HG03469 (cell line): ENCODE results near the gene EDIL3.

ENCODE experiments used
- ATAC-seq: cut with Tn5 transposase; IDR thresholded peaks from one replicate; pipeline ENCODE4 v1.9.1; 2021; ENCODE audit warnings: mild to moderate bottlenecking, moderate library complexity, moderate number of reproducible peaks; ENCODE audit not compliant: unreplicated experiment

Gene EDIL3

DNA sequence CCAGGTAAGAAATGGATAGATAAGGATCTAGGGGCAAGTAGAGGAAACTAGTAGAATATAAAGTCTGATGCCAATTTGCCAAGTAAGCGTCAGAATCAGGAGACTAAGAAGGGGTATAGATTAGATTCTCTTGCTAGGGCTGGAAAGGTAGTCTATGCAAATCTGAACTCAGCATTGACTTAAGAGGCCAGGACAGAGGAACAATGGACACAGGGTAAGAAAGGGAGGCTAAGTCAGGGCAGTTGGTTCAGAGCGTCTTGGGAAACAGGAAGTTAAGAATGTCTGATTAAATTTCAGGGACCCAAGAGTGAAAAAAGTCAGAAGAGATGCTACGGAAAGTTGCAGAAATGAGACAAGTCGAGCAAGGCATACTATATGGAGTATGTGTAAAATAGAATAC, 400.8 kb downstream of the EDIL3 start:
- no peak for ATAC-seq

DNA sequence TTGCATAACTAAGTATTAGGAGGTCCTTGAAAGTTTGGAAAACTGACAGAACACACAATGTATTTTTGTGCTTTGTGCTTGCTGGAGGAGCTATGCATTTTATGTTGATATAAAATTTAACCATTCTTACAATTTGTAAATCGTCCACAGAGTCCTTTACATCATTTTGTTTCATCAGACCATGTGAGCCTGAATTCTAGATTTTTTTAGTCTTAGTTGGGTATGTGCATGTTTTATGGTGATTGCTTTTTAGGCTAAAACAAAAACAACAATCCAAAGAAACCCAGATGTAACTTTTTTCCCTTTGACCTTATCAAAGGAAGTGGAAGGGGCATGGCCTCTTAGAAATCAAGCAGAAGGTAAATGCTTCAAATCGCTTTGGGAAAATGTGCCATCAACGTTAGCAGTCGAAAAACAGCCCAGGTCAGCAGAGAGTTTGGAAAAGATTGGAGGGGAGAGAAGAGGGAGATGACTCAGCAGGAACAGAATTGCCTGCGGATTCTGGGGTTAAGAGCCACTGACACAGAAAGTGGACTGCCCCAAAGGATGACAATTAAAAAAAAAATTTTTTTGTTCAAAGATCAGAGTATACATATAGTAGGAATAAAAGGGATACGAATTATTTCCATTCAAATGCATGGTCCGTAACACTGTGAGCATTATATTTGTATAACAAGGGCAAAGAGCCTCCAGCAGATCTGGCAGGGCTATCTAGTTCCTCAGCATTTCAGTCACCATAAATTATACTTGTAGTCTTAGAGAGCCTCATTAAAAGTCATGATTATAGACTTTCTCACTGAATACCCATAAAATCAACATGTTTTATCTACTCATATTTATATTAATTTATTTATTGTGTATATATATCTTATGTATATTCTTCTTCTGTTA, 410.5 kb downstream of the EDIL3 start:
- ATAC-seq: no peak

DNA sequence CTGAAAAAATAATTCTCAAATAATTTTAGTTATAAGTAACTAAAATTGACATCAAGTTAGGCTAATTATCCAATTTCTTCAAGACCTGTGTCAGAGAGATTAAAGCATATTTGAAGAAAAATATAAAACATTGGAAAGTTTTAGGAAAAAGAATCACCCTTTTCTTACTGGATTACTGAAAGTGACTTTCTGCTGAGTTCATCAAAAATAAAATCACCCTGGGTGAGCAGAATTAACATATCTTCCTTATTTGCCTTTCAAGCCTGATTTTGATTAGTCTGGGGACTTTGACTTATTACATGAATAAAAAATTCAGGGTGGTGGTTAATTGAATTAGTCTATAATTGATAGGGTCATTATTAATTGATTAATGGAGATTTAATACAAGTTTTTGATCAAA, 411.8 kb downstream of the EDIL3 start:
- ATAC-seq: no peak

DNA sequence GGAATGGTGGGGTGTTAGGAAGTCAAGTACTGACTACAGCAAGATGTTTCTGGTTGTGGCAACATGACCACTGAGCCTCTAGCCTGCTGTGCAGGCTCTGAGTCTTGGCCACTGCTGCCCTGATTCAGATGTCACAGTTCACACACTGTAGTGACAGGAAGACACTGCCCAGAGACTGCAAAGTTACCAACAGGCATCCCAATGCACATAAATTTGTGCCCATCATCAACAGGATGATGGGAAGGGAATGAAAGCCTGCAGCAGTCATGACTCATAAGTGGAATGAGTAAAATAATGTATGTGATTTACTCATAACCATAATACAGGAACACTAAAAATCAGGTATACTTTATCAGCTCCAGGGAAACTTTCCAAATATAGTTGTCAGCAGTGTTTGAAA, 412.4 kb downstream of the EDIL3 start:
- no peak for ATAC-seq

DNA sequence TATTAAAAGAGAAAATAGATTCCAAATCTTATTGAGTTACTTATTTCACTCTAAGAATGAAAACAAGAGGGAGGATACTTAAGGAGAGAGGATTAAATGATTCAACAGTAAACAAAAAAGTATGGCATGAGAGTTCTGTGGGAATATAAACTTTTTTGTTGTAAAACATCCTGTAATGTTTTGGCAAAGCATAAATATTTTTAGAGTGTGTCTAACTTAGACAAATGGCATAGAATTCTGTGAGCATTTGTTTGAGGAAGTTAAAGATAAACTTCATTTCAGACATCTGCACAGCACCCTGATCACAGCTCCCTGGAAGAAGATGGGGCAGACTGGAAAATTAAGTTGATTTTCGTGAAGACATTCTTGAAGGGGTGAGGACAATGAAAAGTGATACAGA, 417.3 kb downstream of the EDIL3 start:
- ATAC-seq: no peak

DNA sequence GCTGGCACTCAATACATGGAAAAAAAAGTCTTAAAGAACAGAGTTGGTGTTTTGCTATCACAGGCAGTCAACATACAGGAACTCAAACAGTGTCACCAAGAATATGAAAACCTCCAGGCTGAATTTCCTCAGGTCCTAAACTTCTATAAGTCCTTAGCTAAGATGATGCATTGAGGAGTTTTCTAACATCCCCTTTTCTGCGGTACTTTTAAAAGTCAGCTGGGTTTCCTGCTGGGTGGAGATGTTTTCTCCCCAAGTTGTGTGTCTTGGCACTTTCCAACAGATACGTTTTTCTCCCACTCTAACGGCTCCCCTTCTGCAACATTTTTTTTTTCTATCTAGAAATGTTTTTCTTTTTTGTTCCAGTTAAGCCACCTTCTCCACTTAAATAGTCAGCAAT, 419.2 kb downstream of the EDIL3 start:
- no peak for ATAC-seq

DNA sequence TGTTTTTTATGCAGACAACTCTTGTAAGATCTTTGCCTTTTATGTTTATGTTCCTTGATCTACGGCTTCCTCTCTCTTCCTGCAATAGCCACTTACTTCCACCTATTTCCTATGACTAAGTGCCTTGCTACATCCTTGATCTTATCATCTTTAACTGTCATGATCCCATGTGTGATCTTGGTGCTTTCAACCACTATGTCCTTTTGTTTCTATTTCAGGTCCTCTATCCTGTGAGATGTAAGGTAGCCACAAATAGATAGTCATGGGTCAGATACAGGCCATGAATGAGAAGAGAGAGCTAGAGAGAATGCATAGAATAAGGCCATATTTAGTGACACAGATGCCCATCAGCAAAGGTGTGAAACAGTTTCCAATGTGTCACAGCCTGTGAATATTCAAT, 420.4 kb downstream of the EDIL3 start:
- no peak for ATAC-seq

DNA sequence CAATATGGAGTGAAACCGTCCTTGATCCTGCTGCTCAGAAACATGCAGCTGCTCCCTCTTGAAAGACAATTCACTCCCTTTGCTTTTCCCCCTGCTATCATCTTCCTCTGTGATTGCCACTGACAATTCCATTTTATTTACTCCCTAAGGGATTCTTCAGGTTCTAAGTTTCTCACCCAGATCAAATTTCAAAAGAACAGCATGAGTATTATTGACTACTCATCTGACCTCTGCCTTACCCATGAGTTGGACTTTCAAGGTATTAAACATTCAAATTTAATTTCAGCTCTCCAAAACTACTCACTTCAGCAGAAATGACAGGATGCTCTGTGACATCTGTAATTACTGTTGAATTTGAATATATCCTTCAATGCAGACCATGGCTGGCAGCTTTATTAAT, 427.5 kb downstream of the EDIL3 start:
- ATAC-seq: no peak

DNA sequence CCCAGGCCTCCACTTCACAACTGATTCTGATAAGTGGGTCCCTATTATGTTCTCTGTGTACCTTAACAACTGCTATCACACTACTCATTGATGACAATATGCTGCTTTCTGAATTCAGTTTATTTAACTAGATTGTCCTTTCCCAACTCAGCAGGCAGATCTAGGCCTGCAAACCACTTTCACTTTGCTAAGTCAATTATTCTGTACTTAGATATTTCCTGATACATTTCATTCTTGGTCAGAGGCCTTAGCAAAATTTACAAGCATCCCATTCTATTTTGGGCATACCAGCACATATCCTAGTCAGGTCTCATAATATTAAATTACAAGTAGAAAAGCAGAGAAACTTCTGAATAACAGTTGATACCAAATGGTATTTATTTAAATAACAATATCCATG, 428.3 kb downstream of the EDIL3 start:
- no peak for ATAC-seq

DNA sequence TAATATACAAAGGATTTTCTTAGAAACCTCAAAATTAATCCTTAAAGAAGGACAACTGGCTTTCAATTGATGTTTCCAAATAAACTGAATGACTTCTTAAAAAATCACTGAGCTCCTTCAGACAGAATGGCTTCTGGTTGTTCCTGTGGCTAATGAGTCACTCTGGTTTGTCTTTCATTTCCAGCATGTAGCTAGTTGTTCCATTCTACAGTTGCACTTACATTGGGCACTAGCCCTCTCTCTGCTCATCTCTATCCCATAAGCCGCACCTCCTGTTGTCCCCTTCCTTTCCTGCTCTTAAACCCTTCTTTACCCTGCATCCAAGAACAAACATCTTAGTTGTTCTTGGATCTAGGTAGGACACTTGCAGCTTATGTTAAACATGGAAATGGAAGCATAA, 428.8 kb downstream of the EDIL3 start:
- ATAC-seq: no peak

DNA sequence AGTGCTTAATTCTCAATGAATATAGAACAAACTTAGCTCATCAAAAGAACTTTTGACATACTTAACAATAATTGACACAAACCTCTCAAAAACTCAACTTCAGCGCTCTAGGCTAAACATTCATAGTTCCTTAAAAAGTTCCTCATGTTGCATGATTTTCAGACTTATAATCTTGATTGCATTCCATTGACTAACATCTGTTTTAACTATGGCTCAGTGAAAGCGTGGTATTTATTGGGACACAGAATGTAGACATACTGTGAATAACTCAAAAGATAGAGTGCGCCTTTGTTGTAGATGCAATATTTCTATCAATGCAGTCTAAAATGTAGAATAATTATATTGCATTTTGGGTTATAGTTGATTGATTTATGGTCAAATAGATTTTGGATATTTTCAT, 436.9 kb downstream of the EDIL3 start:
- ATAC-seq: no peak

DNA sequence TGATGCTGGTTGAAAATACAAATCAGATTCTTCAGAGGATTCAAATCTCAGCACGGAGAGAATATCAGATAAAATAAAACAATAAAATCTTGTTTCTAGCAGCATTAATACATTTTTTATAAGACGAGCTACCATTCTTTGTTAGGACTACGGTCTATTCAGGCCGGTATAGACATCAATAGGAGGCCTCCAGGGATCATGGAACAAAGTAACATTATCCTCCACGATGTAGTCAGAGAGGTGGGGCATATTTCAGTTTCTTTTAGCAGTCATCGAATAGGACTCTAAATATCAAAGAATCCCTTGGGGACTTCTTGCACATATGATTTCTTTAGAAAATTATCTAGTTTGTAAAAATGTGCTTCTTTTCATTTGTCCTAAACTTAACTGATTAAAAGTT, 438.2 kb downstream of the EDIL3 start:
- ATAC-seq: no peak

DNA sequence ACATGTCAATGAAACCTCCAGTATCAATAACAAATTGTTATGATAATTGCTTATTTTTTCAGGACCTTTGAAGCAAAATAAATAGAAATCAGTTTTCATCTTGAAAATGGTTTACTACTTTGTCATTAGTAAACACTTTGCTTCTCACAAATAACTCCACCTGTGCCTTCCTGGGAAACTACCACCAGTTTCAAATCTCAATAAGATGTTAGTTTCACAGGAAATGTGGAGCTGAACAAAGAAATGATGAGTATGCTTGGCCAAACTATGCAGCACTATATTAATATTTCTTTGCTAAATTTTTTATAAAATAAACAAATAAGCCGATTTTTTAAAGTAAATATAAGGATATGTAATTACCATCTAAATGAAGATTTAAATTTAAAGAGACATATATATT, 442.5 kb downstream of the EDIL3 start:
- ATAC-seq: no peak

DNA sequence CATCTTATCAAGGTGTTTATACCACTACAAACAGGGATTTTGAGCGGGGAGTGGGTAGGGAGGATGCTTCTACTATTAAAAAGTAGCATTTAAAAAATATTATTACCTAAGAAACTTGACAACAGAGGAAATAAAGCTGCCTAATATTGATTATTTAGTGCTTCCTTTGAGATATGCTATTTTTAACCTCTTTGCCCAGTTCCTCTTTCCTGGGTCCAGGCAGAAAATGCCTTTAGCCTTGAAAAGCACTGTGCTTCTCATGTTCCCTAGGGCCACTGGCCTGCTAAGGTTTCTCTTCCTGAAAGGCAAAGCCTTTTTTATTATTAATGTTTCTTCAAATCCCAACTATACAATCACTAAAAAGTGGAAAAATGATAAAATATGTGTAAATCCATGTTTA, 446.8 kb downstream of the EDIL3 start:
- ATAC-seq: no peak

DNA sequence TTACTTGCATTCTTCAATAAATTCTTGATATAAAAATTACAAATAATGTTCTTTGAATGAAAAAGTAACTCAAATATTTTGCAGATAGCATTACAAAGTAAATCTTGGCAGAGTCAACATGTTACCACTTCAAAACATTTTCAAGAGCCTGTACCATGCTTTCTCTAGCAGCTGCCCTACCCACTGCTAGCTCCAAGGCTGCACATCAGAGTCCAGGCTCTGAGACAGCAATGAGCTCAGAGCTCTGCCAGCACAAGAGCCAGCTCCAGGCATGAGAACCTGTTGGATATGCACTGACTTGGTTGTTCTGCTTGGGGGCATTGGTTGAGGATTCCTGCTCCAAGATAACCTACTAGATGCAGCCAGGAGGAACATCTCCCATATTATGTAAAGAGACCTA, 452.7 kb downstream of the EDIL3 start:
- ATAC-seq: no peak

DNA sequence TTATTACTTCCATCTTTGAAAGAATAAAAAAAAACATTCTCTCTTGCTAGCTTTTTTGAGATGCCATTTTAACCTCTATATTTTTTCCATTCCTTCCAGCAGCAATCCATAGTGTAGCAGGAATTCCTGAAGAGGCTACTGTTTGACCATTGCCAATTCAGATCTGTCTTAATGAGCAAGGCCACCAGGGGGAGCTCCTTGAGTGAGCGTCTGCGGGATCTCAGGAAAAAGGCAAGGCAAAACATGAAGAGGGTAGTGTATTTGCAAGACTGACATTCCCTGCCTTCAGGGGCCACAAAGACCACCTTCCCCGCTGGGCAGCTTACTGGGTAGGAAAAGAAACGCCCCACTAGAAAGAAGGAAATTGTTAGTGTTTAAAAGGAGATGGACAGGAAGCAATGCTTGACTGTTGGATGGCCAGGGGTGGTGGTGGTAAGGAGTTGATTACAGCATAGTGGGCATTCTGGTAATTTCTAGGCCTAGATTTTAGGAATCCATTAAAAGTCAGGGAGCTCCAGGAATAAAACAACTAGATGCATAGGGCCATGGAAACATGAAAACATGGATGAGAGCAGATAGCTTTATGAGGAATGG, 457.4 kb downstream of the EDIL3 start:
- ATAC-seq: peak; percentile 61

DNA sequence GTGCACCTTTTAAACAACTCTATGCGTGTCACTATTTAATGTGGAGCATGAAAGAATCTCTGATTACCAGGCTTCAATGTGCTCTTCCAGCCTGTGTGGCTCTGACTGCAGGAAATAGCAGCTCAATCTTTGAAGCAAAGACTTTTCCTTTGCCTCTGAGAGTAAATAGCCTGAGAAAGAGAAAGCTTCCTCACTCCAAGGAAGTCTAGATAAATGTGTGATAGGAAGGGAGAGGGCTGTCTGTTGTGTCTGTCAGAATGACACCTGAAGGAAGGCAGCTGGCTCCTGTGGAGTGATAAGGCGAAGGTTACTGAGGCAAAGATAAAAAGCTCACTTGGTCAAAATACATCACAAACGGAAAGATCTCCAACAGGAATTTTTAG, 458.7 kb downstream of the EDIL3 start:
- no peak for ATAC-seq

DNA sequence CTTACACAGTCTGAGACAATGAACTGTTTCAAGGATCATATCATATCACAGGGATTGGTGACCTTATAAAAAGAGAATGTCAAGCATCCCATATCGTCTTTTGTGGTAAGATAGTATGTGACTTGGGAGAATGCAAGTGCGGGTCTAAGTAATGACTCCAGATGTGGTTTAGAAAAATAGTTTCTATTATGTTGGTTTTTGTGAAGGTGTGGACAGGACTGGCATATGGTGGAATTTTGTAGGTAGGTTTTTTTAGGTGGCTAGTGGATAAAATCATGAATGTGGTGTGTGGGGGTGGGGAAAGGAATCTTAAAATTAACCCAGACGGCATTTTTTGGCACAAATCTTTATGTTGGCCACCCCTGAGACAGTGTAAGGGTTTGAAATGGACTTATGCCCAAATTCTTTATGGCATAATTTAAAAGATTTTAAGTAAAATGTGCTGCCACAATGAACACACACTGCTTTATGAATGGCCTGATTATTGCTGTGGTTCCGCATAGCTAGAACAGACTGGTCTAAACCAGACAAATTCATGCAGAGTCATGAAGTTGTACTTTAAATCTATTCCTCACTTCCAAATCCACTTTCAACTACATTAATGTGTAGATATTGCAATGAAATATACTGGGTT, 459.2 kb downstream of the EDIL3 start:
- ATAC-seq: no peak

DNA sequence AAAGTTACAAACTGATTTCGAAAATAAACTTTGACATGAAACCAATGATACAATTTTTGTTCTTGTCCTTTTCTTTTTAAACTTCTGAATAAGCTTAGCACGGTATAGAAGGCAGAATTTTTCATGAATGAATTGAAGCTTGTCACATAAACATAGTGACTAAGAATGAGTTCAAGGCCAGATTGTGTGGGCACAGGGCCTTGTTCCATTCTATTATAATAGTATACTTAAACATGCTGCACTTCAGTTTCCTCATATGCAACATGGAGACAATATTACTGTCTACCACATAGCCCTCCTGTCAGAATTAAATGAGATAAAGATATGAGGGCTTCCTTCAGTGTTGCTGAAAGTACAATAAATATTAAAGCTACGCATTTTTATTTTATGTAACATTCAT, 459.8 kb downstream of the EDIL3 start:
- ATAC-seq: no peak

DNA sequence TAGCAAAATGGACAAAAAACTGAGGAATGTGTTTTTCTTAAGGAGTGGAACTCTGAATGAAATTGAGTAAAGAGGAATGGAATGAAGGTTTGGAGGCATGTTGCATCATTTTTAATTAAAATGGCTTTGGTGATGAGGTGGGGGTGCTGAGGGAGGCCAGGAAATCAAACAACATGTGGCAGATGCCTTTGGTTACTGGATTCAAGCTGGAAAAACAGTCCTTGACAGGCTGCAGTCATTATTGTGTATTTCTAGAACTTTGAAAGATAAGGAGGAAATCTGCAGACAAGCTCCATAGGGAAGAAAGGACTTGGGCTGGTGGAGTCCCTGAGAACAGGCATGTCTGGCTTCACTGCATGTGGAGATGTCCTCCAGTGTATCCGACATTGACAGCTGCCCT, 460.5 kb downstream of the EDIL3 start:
- no peak for ATAC-seq

DNA sequence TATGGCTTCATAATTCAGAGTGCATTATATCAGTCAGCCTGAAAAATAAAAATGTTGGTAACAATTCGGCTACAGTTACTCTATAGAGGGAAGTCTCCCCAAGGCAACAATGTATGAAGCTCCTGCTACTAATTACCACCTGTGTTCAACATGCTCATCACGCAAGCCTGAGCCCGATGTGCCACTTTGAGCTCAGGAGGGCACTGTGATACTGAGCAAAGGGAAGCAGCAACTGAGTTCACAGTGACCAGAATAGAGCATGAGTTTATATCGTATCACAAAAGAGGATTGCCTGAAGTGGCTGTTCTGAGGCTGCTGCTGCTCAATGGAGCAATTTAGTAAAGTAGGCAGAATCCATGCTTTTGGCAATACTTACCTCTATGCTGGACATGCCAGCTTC, 462.0 kb downstream of the EDIL3 start:
- ATAC-seq: no peak

DNA sequence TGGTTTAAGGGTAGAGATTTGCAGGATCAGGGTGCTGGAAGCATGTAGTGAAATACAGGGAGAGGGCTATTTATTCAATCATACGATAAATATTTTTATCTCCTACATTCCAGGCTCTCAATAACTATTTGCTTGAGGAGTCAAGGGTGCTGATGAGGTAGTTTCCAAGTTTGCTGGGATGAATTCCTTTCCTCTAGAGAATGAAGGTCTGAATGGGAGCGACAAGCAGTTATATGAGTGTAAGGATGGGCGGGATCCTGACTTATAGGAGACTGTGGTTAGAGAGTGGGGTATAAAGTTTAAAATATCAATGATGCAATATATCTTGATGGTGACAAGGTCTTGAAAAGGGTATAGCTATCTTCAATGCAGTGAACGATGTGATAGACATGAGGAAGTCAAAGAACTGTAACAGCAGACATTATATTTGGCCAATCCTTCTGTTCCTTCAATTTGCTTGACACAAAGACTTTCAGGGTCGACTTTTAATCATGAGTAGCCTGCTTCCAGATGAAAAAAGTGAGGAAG, 462.9 kb downstream of the EDIL3 start:
- no peak for ATAC-seq
